HG03378 (cell line): ENCODE data around the gene SBNO2.
"Not testable (repeated sequence)": the region's sequence is repeated elsewhere in the genome, so short reads cannot be mapped to it uniquely, and the experiment has no call there.

Source experiments
- ATAC-seq: cut with Tn5 transposase; IDR thresholded peaks from one replicate; pipeline ENCODE4 v1.9.1; 2021; ENCODE audit warnings: mild to moderate bottlenecking, moderate library complexity; ENCODE audit not compliant: unreplicated experiment

Gene SBNO2

GRCh38 chr19:1139126-1139525 is 34.9 kb downstream of the SBNO2 start:
- ATAC-seq, result no peak

GRCh38 chr19:1138121-1138520 is 35.9 kb downstream of the SBNO2 start:
- no peak for ATAC-seq

GRCh38 chr19:1136621-1137317 is 37.3 kb downstream of the SBNO2 start:
- no peak for ATAC-seq

GRCh38 chr19:1136201-1136600 is 37.9 kb downstream of the SBNO2 start:
- ATAC-seq, result no peak

GRCh38 chr19:1135454-1135853 is 38.6 kb downstream of the SBNO2 start:
- ATAC-seq, result no peak

- no peak for ATAC-seq
Measured at GRCh38 chr19:1134431-1134830, 39.6 kb downstream of the SBNO2 start.

GRCh38 chr19:1133471-1133929 is 40.6 kb downstream of the SBNO2 start:
- peak; percentile 44 for ATAC-seq

- ATAC-seq, result peak; percentile 4
Measured at GRCh38 chr19:1132552-1133383, 41.3 kb downstream of the SBNO2 start.

- ATAC-seq, result peak; percentile 46
Measured at GRCh38 chr19:1131718-1132551, 42.1 kb downstream of the SBNO2 start.

- no peak for ATAC-seq
Measured at GRCh38 chr19:1130771-1131717, 43.0 kb downstream of the SBNO2 start.

GRCh38 chr19:1129535-1129934 is 44.5 kb downstream of the SBNO2 start:
- ATAC-seq, result no peak

GRCh38 chr19:1129084-1129483 is 45.0 kb downstream of the SBNO2 start:
- not testable (repeated sequence) for ATAC-seq

- ATAC-seq, result no peak
Measured at GRCh38 chr19:1128106-1128505, 46.0 kb downstream of the SBNO2 start.

GRCh38 chr19:1126984-1127760 is 46.9 kb downstream of the SBNO2 start:
- no peak for ATAC-seq

GRCh38 chr19:1125601-1126467 is 48.2 kb downstream of the SBNO2 start:
- no peak for ATAC-seq

GRCh38 chr19:1123885-1124677 is 50.0 kb downstream of the SBNO2 start:
- no peak for ATAC-seq

- ATAC-seq, result no peak
Measured at GRCh38 chr19:1123381-1123780, 50.7 kb downstream of the SBNO2 start.

GRCh38 chr19:1122972-1123363 is 51.1 kb downstream of the SBNO2 start:
- ATAC-seq, result no peak
